HG03039 (cell line): ENCODE measurements around the gene ERC2.

ENCODE experiments used
- ATAC-seq: cut with Tn5 transposase; IDR thresholded peaks from one replicate; pipeline ENCODE4 v1.9.1; 2021; ENCODE audit warnings: mild to moderate bottlenecking, moderate library complexity; ENCODE audit not compliant: unreplicated experiment

ERC2 gene

GRCh38 chr3:55770077-55770476 is 698.2 kb downstream of the ERC2 start:
- ATAC-seq, result no peak

DNA sequence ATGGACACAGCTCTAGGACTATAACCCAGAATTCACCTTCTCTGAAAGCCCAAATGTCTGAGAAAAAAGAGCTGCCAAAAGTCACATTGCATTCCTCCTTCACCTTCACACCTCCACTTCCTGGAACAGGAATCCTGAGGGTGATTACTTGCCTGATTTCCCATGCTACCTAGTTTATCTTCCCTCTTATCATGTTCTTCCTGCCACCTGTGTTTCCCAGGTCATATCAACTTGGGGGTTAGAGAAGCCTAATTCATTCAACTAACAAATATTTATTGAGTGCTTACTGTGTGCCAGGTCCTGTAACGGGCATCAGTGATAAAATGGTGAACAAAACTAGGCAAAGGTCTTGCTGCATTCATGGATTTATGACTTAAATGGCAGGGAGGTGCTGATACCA is 701.5 kb downstream of the ERC2 start:
- ATAC-seq, result no peak

GRCh38 chr3:55765906-55766701 is 702.2 kb downstream of the ERC2 start:
- ATAC-seq, result no peak

DNA sequence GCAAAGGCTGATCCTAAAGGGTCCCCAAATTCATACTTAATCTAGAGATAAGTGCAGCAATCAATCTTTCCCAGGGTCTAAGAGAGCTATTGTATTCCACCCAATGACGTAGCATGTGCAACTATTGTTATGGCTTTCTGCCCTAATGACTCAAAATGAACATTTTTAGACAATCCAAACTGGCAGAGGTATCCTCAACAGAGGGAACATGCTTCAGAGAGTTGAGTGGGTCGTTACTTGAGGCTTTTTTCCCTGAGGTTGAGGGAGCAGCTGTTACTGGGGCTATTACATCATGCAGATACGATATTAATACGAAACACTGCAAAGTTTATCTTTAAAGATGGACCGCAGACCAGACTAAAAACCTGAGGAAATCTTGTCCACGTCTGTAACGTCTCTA is 702.9 kb downstream of the ERC2 start:
- no peak for ATAC-seq

- no peak for ATAC-seq
Measured at GRCh38 chr3:55756976-55757375, 711.3 kb downstream of the ERC2 start.

DNA sequence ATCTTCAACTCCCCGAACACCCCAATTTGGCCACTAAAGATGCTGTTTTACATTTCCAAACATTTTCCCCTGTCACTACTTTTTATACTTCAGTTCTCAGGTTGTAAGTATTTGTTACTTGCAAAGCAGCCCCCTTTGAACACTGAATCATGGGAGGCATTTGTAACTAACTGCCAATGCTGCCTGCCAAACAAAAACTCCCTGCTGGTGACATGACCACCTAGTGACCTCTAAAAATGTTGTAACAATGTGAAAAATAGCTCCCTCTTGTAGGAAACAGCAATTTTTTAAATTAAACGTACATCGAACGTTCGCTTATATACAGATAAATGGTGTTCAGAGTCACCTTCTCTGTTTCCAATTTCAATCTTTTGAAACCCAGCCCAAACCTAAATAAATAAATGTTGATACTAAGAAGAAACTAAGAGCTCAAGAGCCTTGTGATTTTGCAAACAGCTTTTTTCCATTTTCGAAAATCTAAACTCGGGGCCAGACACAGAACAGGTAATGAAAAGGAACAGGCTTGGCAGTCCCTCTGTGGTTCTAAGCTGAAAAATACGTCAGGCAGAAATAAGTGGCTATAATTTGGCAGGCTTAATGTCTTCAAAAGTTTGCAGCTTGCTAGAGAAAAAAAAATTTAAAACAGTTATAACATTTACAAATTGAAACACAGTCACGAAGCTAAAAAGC is 712.6 kb downstream of the ERC2 start:
- no peak for ATAC-seq

GRCh38 chr3:55752911-55753310 is 715.4 kb downstream of the ERC2 start:
- no peak for ATAC-seq

DNA sequence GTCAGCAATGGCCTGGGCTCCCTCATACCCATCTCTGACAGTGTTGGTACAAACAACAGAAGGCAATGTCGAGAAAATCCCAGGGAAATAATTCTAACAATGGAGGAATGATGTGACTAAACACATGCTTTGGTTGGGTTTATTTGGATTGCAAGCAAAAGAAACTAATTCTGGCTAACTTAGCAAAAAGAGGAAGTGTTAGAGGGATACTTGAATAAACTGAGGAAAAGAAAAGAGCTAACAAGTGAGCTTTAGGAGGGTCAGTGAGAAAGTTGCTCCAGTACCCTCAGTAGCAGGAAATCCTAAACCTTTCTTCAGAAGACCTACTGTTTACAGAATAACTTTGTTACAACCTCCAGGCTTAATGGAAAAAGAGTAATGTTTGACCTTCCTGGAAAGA is 716.5 kb downstream of the ERC2 start:
- no peak for ATAC-seq

DNA sequence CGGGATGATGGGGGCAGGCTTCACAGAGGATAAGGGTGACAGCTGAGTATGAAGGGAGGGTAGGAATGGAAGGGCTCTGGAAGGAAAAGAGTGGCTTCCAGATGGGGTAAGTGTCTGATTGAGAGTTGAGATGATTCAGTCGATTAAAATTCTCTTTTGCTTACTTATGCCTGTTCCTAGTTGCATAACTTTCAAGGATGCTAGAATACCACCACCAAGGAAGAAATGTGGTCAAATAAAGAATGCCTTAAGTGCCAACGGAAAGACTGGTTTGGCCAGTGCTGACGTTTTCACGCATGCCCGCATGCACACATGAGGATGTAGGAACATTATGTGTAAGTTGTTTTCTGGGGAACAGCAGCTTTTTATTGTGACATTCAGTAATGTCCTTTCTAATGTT is 717.7 kb downstream of the ERC2 start:
- no peak for ATAC-seq

GRCh38 chr3:55749036-55749435 is 719.2 kb downstream of the ERC2 start:
- no peak for ATAC-seq

DNA sequence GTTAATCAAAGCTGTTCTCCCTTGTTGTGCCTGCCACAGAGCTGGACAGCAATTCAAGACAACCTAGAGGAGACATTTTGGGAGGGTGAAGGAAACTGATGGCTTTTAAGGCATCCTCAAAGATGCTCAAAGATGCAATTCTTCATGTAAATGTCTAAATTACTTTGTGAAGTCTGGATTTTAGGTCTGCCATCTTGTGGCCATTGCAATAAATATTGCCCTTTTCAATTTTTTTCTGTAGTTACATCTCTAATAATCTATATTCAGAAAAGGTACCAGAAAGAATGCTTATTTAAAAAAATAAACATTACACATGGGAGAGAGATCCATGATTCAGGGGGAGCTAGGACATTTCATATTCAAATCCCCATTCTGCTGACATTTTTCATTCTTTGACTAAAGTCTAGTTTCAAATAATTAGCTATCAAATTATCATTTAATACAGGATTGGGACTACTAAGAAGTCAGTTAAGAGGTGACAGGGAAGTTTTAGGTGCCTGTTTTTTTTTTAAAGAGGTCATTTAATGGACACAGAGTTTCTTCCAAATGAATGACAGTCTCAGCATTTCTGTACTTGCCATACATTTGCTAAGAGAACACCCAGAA is 721.4 kb downstream of the ERC2 start:
- no peak for ATAC-seq

DNA sequence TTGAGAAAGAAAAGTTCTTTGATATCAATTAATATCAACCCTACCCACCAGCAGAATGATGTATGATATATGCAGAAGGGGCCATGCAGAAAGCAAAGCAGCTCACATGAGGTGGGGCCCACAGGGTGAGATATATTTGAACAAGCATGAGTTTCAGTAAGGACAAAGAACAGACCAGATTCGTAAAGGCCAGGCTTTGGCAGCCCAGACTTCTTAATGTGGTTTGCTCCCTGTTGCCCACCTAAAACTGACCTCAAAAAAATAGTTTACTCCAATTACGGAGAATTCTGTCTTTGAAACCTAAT is 725.5 kb downstream of the ERC2 start:
- ATAC-seq, result no peak

GRCh38 chr3:55742022-55742831 is 726.0 kb downstream of the ERC2 start:
- ATAC-seq, result no peak

DNA sequence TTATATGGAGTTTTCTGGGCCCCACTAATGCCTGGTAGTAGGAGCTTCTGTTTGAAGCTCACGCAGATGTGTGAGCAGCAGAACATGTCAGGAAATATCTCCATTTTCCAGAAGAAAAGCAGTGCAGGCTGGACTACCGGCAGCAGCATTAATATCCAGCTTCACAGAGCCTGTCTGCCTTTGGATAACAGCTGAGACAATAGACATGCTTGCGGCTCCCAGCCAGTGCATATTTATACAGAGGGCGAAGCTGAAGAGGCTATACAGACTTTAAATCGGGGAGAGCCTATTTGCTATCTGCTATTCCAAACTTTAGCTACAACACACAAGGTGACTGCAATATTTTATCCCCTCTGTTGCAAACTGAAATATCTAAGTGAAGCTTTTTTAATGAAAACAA is 731.1 kb downstream of the ERC2 start:
- ATAC-seq, result no peak

GRCh38 chr3:55735976-55736375 is 732.3 kb downstream of the ERC2 start:
- ATAC-seq, result no peak

GRCh38 chr3:55731741-55732140 is 736.5 kb downstream of the ERC2 start:
- ATAC-seq, result no peak

DNA sequence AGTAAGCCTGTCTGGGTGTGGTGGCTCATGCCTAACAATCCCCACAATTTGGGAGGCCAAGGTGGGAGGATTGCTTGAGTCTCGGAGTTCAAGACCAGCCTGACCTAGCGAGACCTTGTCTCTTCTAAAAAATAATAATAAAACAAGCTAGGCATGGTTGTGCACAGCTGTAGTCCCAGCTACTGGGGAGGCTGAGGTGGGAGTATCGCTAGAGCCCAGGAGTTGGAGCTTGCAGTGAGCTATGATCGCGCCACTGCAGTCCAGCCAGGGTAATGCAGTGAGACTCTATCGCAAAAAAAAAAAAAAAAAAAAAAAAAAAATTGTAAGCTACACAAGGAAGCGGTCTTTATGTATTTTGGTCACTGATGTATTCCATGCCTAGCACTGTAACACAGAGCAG is 738.7 kb downstream of the ERC2 start:
- ATAC-seq, result no peak

DNA sequence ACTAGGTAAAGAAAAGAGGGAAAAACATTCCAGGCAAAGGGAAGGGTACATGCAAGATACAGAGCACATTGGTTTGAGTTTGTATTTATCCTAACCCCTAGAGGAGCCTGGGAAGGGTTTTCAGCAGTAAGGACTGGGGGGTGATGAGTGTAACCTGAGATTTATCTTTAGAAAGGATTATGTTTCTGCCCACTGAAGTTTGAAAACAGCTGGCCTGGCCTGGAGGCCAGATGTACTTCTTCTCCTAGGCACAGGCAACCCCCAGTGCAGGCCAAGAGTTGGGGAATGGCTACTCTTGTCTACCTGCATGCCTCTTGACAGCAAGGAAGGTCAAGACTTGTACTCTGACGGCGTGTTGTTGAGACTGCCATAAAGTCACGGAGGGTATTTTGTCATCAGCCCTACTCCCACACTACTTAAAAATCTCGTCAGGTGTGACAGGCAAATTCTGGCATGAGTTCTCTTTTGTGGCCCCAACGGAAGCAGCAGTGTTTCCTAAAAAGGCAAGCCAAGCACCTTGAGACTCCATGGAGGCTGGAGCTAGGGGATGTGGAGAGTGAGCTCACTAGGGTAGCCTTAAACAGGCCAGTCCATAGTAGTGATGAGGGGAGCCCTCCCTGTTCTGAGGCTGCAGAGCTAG is 739.7 kb downstream of the ERC2 start:
- ATAC-seq, result no peak

DNA sequence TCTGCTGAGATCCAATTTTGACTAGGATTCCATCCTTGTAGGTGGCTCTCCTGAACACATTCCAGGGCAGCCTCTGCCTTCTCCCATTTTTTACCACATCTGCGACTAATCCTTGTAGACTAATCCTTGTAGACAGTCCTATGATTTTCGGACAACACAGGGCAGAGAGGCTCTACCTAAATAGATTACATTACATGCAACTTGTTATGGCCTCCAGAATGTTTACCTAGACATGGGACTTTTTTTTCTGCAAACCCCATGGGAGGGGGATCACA is 741.8 kb downstream of the ERC2 start:
- ATAC-seq, result no peak

GRCh38 chr3:55725681-55726500 is 742.4 kb downstream of the ERC2 start:
- no peak for ATAC-seq
